SKM-1 (cell line): ENCODE measurements around the gene PP2D1.
"Not testable (repeated sequence)": the region's sequence is repeated elsewhere in the genome, so short reads cannot be mapped to it uniquely, and the experiment has no call there.

ENCODE experiments used
- DNase-seq: peaks from one replicate; lab custom pipeline; 2025; ENCODE audit not compliant: unreplicated experiment; lab: John Stamatoyannopoulos, UW

The PP2D1 gene, protein sequence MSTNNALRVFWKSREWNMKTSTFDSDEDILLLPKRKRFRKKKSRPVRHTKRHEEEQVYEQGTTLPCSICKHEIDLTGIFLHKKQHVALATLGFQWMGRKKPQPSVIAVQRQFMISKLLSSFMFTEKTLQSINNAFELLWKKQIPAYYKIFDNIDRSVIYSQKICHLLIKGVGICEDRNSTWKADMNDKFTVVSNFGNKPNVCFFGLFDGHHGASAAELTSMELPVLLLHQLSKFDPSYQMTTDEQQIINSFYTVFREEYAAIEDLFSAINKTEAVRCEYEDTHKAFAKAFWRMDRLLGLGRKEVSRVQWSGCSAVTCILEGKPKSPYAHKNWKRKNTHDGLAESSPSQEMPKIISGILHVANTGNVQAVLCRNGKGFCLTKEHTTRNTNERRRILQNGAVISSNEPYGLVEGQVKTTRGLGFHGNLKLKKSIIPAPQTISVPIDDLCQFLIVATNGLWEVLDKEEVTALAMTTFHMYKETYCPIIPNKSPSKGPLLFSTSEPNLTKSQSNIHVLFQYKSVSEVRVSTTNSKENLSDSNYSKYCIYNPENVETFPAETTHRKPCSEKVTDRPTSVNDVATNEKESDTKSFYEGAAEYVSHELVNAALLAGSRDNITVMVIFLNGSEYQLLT

DNA sequence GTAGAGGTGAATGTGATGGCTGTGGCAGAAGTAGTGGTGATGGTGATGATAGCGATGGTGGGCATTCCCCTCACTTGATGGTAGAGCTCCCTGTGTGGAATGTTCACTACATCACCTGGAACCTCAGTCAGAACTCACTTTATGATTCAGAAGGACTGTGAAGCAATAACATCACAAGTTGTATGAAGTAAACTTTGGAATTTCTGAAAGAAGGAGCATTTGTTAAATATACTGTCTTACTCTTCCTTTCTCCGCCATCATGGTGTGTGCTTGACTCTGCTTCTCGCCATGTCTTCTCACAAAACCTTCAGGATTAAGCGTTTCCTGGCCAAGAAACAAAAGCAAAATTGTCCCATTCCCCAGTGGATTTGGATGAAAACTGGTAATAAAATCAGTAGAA, at the start of gene PP2D1:
TSS of gene PP2D1 (minus strand) at position 101 of the 400 bp plus-strand sequence. CDS start 192 bp downstream, outside the sequence.
- no peak for DNase-seq

DNA sequence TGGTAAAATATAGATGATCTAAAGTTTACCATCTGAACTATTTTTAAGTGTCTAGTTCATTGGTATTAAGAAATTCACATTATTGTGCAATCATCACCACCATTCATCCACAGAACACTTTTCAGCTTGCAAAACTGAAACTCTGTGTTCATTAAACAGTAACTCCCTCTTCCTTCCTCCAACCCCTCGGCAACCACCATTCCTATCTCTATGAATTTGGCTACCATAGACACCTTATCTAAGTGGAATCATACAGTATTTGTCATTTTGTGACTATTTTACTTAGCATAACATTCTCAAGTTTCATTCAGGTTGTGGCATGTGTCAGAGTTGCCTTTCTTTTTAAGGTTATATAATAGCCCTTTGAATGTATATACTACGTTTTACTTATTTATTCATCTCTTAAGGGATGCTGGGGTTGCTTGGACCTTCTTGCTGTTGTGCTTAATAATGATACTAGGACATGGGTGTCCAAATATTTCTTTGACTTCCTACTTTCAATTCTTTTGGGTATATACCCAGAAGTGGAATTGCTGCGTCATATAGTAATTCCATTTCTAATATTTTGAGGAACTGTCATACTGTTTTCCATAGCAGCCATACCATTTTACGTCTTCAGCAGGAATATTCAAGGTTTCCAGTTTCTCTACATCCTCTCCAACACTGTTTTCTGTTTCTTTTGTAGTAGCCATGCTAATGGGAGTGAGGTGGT, 49.1 kb upstream of the PP2D1 start:
- peak; percentile 78 for DNase-seq

DNA sequence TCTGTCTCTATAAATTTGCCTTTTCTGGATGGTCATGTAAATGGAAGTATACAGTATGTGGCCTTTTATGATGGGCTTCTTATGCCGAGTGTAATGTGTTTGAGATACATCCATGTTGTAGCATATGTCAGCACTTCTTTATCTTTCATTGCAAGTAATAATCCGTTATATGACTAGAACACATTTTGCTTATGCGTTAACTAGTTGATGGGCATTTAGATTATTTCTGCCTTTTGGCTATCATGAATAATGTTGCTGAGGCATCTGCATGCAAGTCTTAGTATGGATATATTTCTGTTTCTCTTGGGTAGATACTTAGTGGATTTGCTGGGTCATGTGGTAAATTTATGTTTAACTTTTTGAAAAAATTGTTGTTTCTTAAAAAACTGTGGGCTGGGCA, 47.9 kb upstream of the PP2D1 start:
- no peak for DNase-seq

DNA sequence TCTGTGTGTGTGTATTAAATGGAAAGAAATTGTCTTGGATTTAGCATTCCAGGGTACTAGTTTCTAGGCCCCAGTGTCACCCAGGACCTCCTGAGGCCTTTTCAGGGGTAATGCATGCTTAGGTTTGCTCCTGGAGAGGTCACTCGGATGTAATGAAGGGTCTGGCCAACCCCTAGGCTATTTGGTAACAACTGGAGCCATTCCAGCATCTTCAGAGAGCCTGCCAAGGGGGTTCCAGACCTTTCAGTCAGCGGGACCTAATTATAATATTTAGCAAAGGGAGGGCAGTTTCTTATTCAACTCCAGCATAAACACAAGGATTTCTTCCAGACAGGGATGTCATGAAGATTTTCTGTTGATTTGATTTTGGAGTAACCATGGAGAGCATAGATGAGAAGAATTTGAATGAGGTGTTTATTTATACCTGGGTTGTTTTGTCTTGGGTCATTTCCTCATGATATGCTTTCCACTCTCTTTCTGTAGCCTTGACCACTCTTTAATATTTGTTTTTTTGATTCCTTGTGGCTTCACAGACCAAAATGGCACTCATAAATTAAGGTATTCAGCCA, 45.6 kb upstream of the PP2D1 start:
- no peak for DNase-seq

DNA sequence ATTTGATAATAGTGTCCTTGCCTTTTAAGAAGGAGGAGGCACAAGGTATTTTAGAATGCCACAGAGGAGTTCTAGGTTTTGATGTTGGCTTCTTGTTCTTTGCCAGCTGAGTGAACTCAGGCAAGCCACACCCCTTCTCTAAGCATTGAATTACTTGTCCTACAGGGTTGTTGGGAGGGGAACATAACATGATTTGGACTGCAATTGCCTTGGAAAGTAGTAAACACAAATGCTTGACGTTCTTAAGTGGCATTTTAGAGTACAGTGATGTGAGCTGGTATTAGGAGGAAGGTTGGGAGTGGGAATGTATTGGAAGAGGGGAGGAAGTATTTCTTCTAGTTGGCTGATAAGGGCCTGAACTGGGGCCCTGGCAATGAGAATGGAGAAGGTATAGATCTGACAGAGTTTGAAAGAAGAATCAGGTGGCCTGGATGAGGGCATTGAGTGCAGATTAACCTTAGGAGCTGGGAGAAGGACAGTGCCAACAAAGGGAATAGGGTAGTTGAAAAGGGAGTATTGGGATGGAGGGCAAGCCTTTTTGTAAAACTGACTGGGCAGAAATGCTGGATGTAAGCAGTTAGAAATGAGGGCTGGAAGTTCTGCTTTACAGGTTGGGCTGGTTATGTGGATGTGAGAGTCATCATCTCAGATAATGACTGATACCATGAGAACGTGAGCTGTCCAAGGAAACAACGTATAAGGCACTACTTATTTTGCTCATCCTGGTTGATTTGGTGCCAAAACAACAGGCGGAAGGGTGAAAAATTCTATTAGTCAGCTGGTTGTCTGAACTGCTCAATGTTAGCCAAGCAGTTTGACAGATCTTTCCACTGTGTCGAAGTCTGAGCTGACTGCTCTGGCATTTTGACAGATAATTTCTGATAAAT, 44.9 kb upstream of the PP2D1 start:
- no peak for DNase-seq

DNA sequence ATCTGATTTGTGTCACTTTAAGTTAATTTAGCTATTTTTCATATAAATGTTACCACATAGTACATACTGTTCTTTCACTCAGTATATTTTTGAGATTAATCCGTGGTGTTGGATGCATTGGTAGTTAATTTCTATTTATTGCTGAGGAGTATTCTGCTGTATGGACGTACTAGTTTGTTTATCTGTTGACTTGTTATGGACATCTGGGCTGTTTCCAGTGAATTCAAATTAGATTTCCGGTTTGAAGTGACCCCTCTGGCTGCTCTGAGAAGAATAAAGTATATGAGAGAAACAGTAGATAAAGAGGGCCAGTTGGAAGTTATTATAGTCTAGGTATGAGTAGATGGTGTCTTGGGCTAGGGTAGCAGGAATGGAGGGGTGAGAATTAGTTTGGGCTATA, 43.8 kb upstream of the PP2D1 start:
- no peak for DNase-seq

DNA sequence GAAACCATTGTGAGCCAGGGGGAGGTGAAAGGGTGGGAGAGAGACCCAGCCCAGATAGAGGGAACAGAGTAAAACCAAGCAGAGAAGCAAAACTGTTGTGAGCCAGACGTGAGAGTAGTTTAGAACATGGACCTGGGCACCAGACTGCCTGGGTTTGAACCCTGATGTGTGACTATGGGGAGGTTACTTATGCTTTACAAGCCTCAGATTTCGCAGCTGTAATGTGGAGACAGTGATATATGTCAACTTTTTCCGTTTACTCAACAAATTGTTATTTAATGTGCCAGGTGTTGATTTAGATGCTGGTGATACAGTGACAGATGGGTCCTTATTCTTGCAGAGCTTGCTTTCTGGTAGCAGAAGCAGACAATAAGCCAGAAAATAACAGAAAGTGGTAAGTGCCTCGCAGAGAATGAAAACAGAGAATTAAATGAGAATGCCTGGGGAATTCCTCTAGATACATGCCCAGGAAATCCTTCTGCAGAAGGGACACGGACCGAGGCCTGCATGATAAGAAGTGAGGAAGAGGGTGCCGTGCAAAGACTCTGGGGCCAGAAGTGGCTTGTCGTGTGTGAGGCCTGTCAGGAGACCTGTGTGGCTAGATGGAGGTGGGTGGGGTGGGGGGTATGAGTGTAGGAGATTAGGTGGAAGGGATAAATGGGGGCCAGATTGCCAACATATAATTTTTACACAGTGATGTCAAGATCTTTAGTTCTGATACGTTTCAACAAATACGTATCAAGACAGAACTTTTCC, 43.1 kb upstream of the PP2D1 start:
- DNase-seq: no peak

DNA sequence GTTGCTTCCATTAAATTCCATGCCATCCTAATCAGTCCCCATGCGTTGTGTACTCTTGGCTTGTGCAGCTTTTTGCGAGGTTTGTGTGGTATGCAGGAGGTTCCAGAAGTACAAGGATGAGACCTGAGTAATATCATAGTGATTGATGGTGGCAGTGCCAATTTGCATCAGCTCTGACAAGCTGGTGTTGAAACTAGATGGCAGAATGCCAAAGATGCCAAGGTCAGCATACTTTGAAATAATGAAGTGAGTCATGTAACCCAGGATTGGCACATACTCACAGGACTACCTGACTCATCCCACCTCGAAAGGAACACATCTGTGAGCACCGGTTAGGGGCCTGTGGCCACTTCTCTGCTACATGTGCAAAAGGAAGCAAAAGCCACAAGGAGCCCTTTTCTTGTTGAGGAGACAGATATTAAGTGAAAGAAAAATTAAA, 42.5 kb upstream of the PP2D1 start:
- peak; percentile 60 for DNase-seq

DNA sequence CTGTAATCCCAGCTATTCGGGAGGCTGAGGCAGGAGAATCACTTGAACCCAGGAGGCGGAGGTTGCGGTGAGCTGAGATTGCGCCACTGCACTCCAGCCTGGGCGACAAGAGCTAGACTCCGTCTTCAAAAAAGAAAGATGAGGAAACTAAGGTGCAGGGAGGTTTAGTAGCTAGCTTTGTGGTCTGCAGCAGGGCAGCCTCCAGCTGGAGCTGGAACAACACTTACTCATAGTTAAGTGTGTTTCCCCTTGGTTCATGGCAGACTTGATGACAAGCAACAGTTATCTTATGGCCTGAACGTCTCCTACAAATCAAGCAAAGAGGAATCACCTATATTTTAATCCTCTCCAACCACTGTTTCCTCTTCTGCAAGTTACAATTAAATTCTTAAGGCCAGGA, 40.8 kb upstream of the PP2D1 start:
- no peak for DNase-seq

DNA sequence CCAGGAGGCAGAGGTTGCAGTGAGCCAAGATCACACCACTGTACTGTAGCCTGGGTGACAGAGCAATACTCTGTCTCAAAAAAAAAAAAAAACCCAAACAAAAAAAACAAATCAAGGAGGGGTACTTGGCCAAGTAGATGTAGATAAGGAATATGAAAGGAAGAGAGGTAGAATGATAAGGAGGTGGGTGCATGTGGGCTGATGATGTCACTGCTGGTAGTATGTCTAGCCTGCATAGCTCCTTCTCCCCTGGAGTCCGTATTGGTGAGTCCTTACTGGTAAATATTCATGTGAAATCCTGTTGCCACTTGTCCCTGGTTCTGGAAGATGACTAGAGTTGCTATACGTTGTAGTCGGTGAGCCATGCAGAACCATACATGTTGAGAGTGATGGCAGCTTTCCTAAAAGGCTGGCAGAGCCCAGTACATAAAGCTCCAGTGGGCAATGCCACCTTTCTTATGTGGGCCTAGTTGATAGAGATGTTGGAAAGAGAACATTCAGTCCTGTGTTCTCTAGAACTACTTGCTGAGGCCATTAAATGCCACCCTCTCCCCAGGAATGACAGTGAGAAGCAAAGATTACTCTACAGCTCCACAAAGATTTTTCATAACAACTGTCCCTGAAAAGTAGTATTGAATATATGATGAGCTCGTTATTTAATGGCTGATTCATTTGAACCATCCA, 39.2 kb upstream of the PP2D1 start:
- DNase-seq: no peak

DNA sequence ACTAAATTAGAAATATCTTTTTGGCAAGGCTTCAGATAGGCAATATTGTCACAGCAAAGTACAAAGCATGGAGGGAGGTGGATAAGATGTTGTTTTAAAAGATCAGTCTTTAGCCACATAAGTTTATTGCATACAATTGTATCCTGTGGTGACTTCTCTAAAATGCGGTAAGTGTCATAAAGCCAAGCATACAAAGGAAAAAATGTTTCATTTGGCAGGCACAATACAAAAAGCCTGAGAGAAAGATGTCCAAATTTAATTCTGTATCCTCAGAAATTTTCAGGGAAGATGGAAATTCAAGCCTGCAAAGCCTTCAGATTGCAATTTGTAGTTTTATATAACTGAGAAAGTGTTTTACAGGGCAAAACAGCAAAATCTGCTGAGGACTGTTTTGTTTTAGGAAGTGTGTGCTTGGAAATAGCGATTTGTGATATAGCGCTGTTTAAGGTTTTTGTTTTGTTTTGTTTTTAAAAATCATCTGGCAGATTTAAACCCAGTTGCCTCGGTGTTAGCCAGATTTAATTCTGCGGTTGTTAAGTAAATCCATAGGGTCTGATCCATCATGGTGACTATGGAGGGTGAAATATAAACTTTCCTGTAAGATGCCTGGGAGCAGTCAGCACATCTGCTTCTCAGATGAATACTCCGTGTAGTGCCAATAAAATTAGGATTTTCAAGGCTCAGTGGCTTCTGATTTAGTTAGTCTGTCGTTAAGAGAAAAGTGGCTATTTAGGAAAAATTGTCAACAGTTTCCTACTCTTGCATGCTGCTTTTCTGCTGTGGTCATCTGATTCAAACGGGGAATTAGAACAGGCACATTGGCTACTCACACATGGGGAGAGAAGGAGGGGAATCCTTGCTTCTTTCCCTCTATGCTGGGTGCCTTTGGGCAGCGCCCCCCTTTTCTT, 36.2 kb upstream of the PP2D1 start:
- no peak for DNase-seq

DNA sequence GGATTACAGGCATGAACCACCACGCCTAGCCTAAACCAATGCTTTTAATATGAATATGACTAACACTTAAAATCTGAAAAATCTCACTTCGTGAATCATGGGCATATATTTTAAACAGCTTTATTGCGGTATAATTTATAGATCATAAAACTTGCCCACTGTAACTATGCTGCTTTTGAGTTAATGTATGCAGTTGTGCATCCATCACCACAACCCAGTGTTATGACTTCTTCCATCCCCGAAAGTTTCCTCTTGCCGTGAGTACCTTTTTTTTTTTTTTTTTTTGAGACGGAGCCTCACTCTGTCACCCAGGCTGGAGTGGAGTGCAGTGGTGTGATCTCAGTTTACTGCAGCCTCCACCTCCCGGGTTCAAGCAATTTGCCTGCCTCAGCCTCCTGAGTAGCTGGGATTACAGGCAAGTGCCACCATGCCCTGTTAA, 35.3 kb upstream of the PP2D1 start:
- DNase-seq: no peak

DNA sequence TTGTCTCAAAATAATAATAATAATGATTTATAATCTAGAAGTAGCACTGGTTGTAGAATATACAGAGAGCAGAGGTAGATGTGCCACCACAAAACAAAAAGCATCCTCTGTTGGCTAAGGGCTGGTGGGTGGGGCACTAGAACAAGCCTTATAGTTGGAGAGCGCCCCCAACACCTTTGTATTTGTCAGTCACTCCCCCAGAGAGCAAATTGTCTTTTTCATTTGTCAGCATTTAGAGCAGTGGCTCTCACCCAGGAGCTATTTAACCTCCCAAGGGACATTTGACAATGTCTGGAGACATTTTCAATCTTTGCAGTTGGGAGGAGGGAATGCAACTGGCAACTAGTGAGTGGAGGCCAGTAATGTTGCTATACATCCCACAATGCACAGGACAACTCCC, 34.5 kb upstream of the PP2D1 start:
- no peak for DNase-seq

DNA sequence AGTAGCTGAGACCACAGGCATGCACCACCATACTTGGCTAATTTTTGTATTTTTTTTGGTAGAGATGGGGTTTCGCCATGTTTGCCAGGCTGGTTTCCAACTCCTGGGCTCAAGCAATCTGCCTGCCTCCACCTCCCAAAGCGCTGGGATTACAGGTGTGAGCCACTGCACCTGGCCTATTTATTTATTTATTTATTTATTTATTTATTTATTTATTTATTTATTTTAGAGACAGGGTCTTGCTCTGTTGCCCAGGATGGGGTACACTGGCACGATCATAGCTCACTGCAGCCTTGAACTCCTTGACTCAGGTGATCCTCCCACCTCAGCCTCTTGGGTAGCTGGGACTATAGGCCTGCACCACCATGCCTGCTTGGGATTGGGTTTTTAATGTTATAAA, 33.1 kb upstream of the PP2D1 start:
- DNase-seq: not testable (repeated sequence)

DNA sequence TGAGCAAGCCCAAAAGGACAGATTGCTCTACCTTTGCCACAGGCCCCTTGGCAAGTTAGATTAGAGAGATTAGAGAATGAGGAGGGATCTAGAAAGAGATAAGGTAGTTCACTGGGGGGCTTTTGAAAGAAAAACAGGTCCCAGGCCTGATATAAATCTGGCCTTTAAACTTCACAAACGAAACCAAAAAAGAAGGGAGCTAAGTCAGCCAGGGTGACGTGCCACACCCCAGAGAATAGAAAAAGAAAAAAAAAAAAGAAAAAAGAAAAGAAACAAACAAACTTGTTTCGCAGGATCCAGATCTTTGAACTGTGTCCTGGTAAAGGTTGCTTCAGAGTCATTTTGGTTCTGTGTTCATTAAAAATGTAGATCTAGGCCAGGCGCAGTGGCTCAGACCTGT, 31.8 kb upstream of the PP2D1 start:
- DNase-seq: no peak

DNA sequence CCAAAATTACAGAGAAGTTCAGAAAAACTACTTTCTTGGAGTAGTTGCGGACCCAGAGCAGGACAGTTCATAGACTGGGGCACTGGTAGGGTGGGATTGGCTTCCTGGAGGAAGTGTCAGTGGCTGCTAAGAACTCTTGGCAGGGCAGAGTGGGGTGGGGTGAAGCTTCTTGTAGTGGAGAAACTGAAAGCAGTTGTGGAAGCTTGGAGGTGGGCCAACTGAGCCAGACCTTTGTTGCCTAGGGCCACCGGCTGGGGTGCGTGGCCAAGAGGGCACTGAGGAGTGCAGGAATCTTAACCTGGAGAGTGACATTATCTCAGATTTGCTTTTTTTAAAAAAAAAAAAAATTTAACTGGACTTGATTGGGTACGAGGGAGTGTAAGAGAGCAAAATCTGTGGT, 31.3 kb upstream of the PP2D1 start:
- DNase-seq: no peak

DNA sequence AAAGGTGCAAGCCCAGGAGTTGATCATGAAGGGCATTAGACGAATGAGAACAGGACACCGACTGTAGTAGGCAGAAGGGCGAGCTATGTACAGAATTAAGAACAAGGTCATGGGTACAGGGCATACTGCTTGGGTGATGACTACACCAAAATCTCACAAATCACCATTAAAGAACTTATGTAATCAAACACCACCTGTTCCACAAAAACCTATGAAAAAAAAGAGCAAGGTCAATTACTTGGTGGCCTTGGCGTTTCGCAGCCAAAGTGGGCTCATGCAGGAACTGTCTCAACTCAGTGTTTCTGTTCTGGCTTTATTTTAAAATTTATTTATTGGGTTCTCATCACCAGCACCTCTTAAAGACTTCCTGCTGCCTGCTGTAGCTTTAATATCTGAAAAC, 30.3 kb upstream of the PP2D1 start:
- no peak for DNase-seq

DNA sequence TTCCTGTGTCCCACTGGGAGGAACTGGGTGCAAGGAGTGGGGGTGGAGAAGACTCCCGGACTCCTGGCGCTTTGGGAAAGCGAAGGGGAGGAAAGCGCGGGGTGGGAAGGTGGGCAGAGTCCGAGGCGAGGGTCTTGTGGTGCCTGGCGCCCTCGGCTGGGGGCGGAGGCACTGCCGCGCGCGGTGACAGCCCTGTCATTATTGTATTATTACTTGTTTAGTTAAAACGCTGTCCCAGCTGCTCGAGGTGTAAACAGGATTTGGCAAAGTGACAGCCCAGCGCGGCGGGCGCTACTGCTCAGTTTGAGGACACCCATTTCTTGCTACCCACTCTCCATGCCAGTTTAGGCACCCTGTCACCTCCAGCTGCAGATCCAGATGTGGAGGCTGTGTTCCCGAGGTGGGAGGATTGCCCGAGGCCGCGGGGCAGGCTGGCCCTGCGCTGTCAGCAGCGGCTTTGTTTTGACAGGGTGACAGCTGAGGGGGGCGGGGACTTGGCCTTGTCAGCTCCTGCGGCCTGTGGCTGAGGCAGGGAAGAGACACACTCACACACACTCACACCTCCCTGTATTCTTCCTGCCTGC, 29.2 kb upstream of the PP2D1 start:
- no peak for DNase-seq
